Occipital lobe (tissue), 2 donors: ENCODE results near the gene SEBOX. TPM values are rescaled to one million over a fixed set of nuclear protein-coding genes. Genes with fewer than 3 reads are reported as not detected.
A peak's percentile ranks its signal among the peaks of the same experiment; 100 is the strongest.

Experiments used
- DNase-seq: peaks from one replicate; lab custom pipeline; 2025; lab: John Stamatoyannopoulos, UW
- total RNA-seq: library from RNA; depleted of rRNA; stranded (reverse); fragments of >200 nt; gene quantifications from one replicate; pipeline ENCODE4 v1.2.3, GENCODE V29; 2014

The SEBOX gene
- not detected for total RNA-seq

- DNase-seq = no peak
Measured at GRCh38 chr17:28364665-28365363, at the start of gene SEBOX. TSS of gene SEBOX (minus strand) at chr17:28365199. CDS start at chr17:28365151, 48 bp downstream.

GRCh38 chr17:28413804-28414203, 48.8 kb upstream of the SEBOX start:
- no peak for DNase-seq

GRCh38 chr17:28412099-28412498, 47.1 kb upstream of the SEBOX start:
- no peak for DNase-seq

GRCh38 chr17:28407974-28408306, 42.9 kb upstream of the SEBOX start:
- DNase-seq = no peak

- no peak for DNase-seq
Measured at GRCh38 chr17:28407130-28407973, 42.4 kb upstream of the SEBOX start.

GRCh38 chr17:28406473-28406814, 41.4 kb upstream of the SEBOX start:
- DNase-seq = no peak

GRCh38 chr17:28405632-28406472, 40.9 kb upstream of the SEBOX start, which contains the start of gene SLC46A1:
TSS of gene SLC46A1 (minus strand) at chr17:28406212. CDS start at chr17:28406114, 98 bp downstream.
- peak; percentile 60 for DNase-seq

- DNase-seq = no peak
Measured at GRCh38 chr17:28404812-28405570, 40.0 kb upstream of the SEBOX start.

GRCh38 chr17:28404461-28404811, 39.4 kb upstream of the SEBOX start:
- DNase-seq = no peak

GRCh38 chr17:28404007-28404406, 39.0 kb upstream of the SEBOX start:
- no peak for DNase-seq

GRCh38 chr17:28402844-28403243, 37.8 kb upstream of the SEBOX start:
- DNase-seq = no peak

GRCh38 chr17:28402224-28402630, 37.2 kb upstream of the SEBOX start:
- no peak for DNase-seq

- DNase-seq = no peak
Measured at GRCh38 chr17:28399808-28400207, 34.8 kb upstream of the SEBOX start.

- DNase-seq = no peak
Measured at GRCh38 chr17:28398280-28398981, 33.4 kb upstream of the SEBOX start.

GRCh38 chr17:28397687-28398279, 32.8 kb upstream of the SEBOX start:
- no peak for DNase-seq

GRCh38 chr17:28397275-28397674, 32.3 kb upstream of the SEBOX start:
- DNase-seq = no peak

- no peak for DNase-seq
Measured at GRCh38 chr17:28396635-28397239, 31.7 kb upstream of the SEBOX start.

- DNase-seq = no peak
Measured at GRCh38 chr17:28395968-28396367, 31.0 kb upstream of the SEBOX start.

- no peak for DNase-seq
Measured at GRCh38 chr17:28395426-28395825, 30.4 kb upstream of the SEBOX start.
